B cell (primary cell): ENCODE results near the gene TMEM41B. TPM values are rescaled to one million over a fixed set of nuclear protein-coding genes. Genes with fewer than 3 reads are reported as not detected.
A peak's percentile ranks its signal among the peaks of the same experiment; 100 is the strongest.

Experiments
- ATAC-seq: fragments of 200-7000 bp; cut with Tn5 transposase; one replicate; pipeline ENCODE4 v1.10.0; 2021; ENCODE audit warnings: low read depth, mild to moderate bottlenecking, moderate number of reproducible peaks, moderate library complexity
- CTCF ChIA-PET: fragments of 350-600 bp; sonication (Branson Sonifier 250); formaldehyde crosslinking; loops from one replicate; lab custom pipeline; 2021; ENCODE audit warnings: antibody characterized with exemption, inconsistent platforms; lab: Charles Lee
- POLR2A ChIA-PET: fragments of 350-600 bp; sonication (Branson Sonifier 250); formaldehyde crosslinking; loops from one replicate; lab custom pipeline; 2021; ENCODE audit warnings: antibody characterized with exemption; lab: Charles Lee
- DNase-seq: peaks from one replicate; pipeline ENCODE4 v3.0.0; 2013
- H2AFZ ChIP-seq: 2 replicates; pipeline ENCODE4 v1.6.1; 2012; ENCODE audit warnings: mild to moderate bottlenecking, low read depth, low read length; ENCODE audit not compliant: insufficient read depth, poor library complexity, severe bottlenecking
- H3K27ac ChIP-seq, 2 donors: 1 replicate in 1 of 2; 2 replicates in 1 of 2; pipeline ENCODE4 v1.5.1; 2012 to 2013; ENCODE audit warnings: low read length in 2 of 2, mild to moderate bottlenecking in 2 of 2, moderate library complexity in 1 of 2
- H3K27me3 ChIP-seq, 4 experiments: fragments of 200-600 bp in 1 of 4; sonication (generic) in 1 of 4; replicated peaks in 1 of 4; 1 replicate in 2 of 4; 2 replicates in 2 of 4; pipeline versions ENCODE4 v1.6.1 to v1.7.0; 2013 to 2016; ENCODE audit warnings: low read length in 3 of 4, mild to moderate bottlenecking in 2 of 4, mixed read lengths in 1 of 4, moderate library complexity in 1 of 4; ENCODE audit not compliant: insufficient read depth in 4 of 4, control insufficient read depth in 3 of 4; ENCODE audit errors: control extremely low read depth in 1 of 4
- H3K36me3 ChIP-seq, 2 experiments: replicated peaks in 1 of 2; 1 replicate in 1 of 2; 2 replicates in 1 of 2; pipeline versions ENCODE4 v1.6.1 to v1.7.1; 2013; ENCODE audit warnings: low read length in 1 of 2; ENCODE audit not compliant: insufficient read depth in 2 of 2, control insufficient read depth in 1 of 2; ENCODE audit errors: control extremely low read depth in 1 of 2, extremely low read depth in 1 of 2
- H3K4me1 ChIP-seq, 2 donors: fragments of 200-600 bp in 1 of 2; sonication (generic) in 1 of 2; 1 replicate in 1 of 2; 2 replicates in 1 of 2; pipeline versions ENCODE4 v1.5.1 to v1.6.1; 2013 to 2017; ENCODE audit warnings: low read length in 2 of 2; ENCODE audit not compliant: control insufficient read depth in 2 of 2, insufficient read depth in 2 of 2
- H3K4me2 ChIP-seq: replicated peaks from 2 replicates; pipeline ENCODE3; 2012; ENCODE audit warnings: mild to moderate bottlenecking, low read depth, low read length; ENCODE audit not compliant: poor library complexity, severe bottlenecking
- H3K4me3 ChIP-seq, 5 experiments: fragments of 200-600 bp in 1 of 5; sonication (generic) in 1 of 5; 1 replicate in 3 of 5; 2 replicates in 2 of 5; pipeline versions ENCODE4 v1.5.1 to v1.7.0; 2011 to 2016; ENCODE audit warnings: low read length in 4 of 5, mild to moderate bottlenecking in 4 of 5, low read depth in 2 of 5, control low read depth in 1 of 5, moderate library complexity in 1 of 5; ENCODE audit not compliant: insufficient read depth in 1 of 5; ENCODE audit errors: control extremely low read depth in 1 of 5, extremely low read depth in 1 of 5
- H3K79me2 ChIP-seq: fragments of 200-600 bp; sonication (generic); one replicate; pipeline ENCODE4 v1.6.0; 2016; ENCODE audit warnings: low read length; ENCODE audit not compliant: control insufficient read depth, insufficient read depth
- H3K9ac ChIP-seq: fragments of 200-600 bp; sonication (generic); 2 replicates; pipeline ENCODE4 v1.6.1; 2017; ENCODE audit warnings: mild to moderate bottlenecking, low read length, moderate library complexity
- H3K9me3 ChIP-seq, 3 donors: one replicate each; pipeline versions ENCODE4 v1.6.1 to v1.7.1; 2013; ENCODE audit warnings: low read length in 2 of 3; ENCODE audit not compliant: control insufficient read depth in 2 of 3, insufficient read depth in 1 of 3; ENCODE audit errors: control extremely low read depth in 1 of 3
- H4K20me1 ChIP-seq: 2 replicates; pipeline ENCODE4 v1.6.0; 2012; ENCODE audit warnings: mild to moderate bottlenecking, low read length; ENCODE audit not compliant: insufficient read depth, control insufficient read depth, poor library complexity, severe bottlenecking
- H3K27ac Mint-ChIP-seq: one replicate; pipeline ENCODE4 v1.8.0; 2021; ENCODE audit warnings: mixed read lengths
- H3K27me3 Mint-ChIP-seq: one replicate; pipeline ENCODE4 v1.8.0; 2021; ENCODE audit warnings: mixed read lengths
- H3K4me1 Mint-ChIP-seq: one replicate; pipeline ENCODE4 v1.8.0; 2021; ENCODE audit warnings: mixed read lengths
- H3K4me3 Mint-ChIP-seq: one replicate; pipeline ENCODE4 v1.8.0; 2021; ENCODE audit warnings: mixed read lengths
- H3K9me3 Mint-ChIP-seq: one replicate; pipeline ENCODE4 v1.8.0; 2022; ENCODE audit warnings: mixed read lengths; ENCODE audit not compliant: insufficient read depth
- CTCF ChIP-seq: fragments of 200-600 bp; IDR thresholded peaks from one replicate; pipeline ENCODE4 v1.8.0; 2022; ENCODE audit warnings: antibody characterized with exemption, mild to moderate bottlenecking
- EZH2 ChIP-seq: IDR thresholded peaks from 2 replicates; pipeline ENCODE4 v1.6.1; 2012; ENCODE audit warnings: borderline replicate concordance, low read depth, mild to moderate bottlenecking, moderate library complexity, low read length; ENCODE audit not compliant: insufficient read depth, poor library complexity, severe bottlenecking
- WGBS: methylation state at CpG from one replicate; pipeline ENCODE4 v1.1.5; 2013; ENCODE audit warnings: missing lambda C conversion rate; ENCODE audit not compliant: insufficient coverage; 5-methylcytosine and 5-hydroxymethylcytosine counted together
- intact Hi-C: fragments of 100-400 bp; cut with micrococcal nuclease; formaldehyde crosslinking; loops from one replicate; pipeline ENCODE4 v1.10.0; 2022
- polyA plus RNA-seq: library from polyadenylated mRNA; depleted of rRNA; stranded (reverse); fragments of >200 nt; gene quantifications from 2 replicates; pipeline ENCODE4 v1.2.3, GENCODE V29; 2012
- total RNA-seq, 2 donors: library from RNA; stranded (reverse); fragments of 120-200 nt in 1 of 2; gene quantifications; 1 replicate in 1 of 2; 2 replicates in 1 of 2; pipeline versions ENCODE4 v1.2.3 to v1.2.4, GENCODE V29; 2013 to 2022

The TMEM41B gene
- total and polyA plus RNA-seq, 2 donors (not counting 1 experiment from before 2014, with no cell fraction given): 16.1 to 43.9 TPM

GRCh38 chr11:9267680-9268079 is 46.7 kb downstream of the TMEM41B start:
- DNase-seq: no peak
- Mint-ChIP-seq H3K4me1 (peaks cover 17% of the 10 kb centered on the region), H3K9me3 (no peaks in the 10 kb centered on the region), H3K4me3 (no peak overlapping the region), H3K27ac (no peak overlapping the region), H3K27me3 (no peaks in the 10 kb centered on the region)
- no peak overlapping the region for H2AFZ ChIP-seq
- WGBS: no CpG with 5 or more reads among the region's 4 CpGs
- TF ChIP-seq CTCF (no peak), EZH2 (no peak)
- H3K4me1 ChIP-seq: peaks cover 0 to 9% of the 10 kb centered on the region in 2 donors
- H3K36me3 ChIP-seq: no peaks in the 10 kb centered on the region
- H3K27ac ChIP-seq: no peak overlapping the region
- no peaks in the 10 kb centered on the region for H3K27me3 ChIP-seq
- intact Hi-C loops: no loop called here
- H4K20me1 ChIP-seq: no peaks in the 10 kb centered on the region
- no peaks in the 10 kb centered on the region for H3K9me3 ChIP-seq
- POLR2A ChIA-PET: no interaction called here
- no peak overlapping the region for H3K4me3 ChIP-seq
- CTCF ChIA-PET: no interaction called here
- ATAC-seq: no peak
- H3K79me2 ChIP-seq: peaks cover 11% of the 10 kb centered on the region
- H3K9ac ChIP-seq: no peak overlapping the region
- H3K4me2 ChIP-seq: no peak overlapping the region

GRCh38 chr11:9266926-9267325 is 47.5 kb downstream of the TMEM41B start:
- Histone ChIP-seq H3K4me2 (no peak overlapping the region), H3K79me2 (peaks cover 11% of the 10 kb centered on the region), H3K4me1 (peaks cover 0 to 9% of the 10 kb centered on the region in 2 donors), H3K36me3 (no peaks in the 10 kb centered on the region), H3K9me3 (no peaks in the 10 kb centered on the region), H2AFZ (no peak overlapping the region), H3K4me3 (no peak overlapping the region), H3K27ac (no peak overlapping the region), H4K20me1 (no peaks in the 10 kb centered on the region), H3K9ac (no peak overlapping the region), H3K27me3 (no peaks in the 10 kb centered on the region)
- WGBS: 88% methylated on average over 5 of the region's 8 CpGs
- H3K9me3 Mint-ChIP-seq: no peaks in the 10 kb centered on the region
- H3K27ac Mint-ChIP-seq: no peak overlapping the region
- DNase-seq (no peak), ATAC-seq (no peak)
- TF ChIP-seq CTCF (no peak), EZH2 (no peak)
- intact Hi-C loops: no loop called here
- no peaks in the 10 kb centered on the region for H3K27me3 Mint-ChIP-seq
- peaks cover 22% of the 10 kb centered on the region for H3K4me1 Mint-ChIP-seq
- POLR2A ChIA-PET: no interaction called here
- CTCF ChIA-PET: no interaction called here
- peak overlapping the region; percentile 81 for H3K4me3 Mint-ChIP-seq
